ENCODE results near the gene SNX21. TPM values are rescaled to one million over a fixed set of nuclear protein-coding genes. Genes with fewer than 3 reads are reported as not detected.

Gene SNX21
- total RNA-seq, 1 donor from 2014 or later, result 0.49 TPM

GRCh38 chr20:45798935-45799642, 34.5 kb upstream of the SNX21 start:
- ChIA-PET POLR2A (interaction anchor here (0.7 to 1.2 kb wide), 4 partner anchors 8 to 186 kb away, joined by 4 to 7 read pairs (median 5); partner anchors contain the start of genes DNTTIP1 and WFDC3), CTCF (interaction anchor here (0.8 to 2.2 kb wide), 18 partner anchors 10 to 480 kb away, joined by 3 to 26 read pairs (median 4); partner anchors contain the start of genes CTSA and NEURL2)
- Mint-ChIP-seq H3K36me3 (ENCODE audit: low read depth) (peaks cover 69% of the 10 kb centered on the region), H3K4me3 (no peak overlapping the region), H3K4me1 (peaks cover 9% of the 10 kb centered on the region), H3K9me3 (no peaks in the 10 kb centered on the region), H3K27ac (no peak overlapping the region), H3K27me3 (no peaks in the 10 kb centered on the region)
- intact Hi-C loops (cut with micrococcal nuclease), result loop anchor here (1.0 to 10.0 kb wide), 3 partner anchors 136 to 566 kb away; no protein-coding TSS in a partner anchor
- ATAC-seq (ENCODE audit: low read depth), result peak; percentile 95
- TF ChIP-seq, protein P1, sequence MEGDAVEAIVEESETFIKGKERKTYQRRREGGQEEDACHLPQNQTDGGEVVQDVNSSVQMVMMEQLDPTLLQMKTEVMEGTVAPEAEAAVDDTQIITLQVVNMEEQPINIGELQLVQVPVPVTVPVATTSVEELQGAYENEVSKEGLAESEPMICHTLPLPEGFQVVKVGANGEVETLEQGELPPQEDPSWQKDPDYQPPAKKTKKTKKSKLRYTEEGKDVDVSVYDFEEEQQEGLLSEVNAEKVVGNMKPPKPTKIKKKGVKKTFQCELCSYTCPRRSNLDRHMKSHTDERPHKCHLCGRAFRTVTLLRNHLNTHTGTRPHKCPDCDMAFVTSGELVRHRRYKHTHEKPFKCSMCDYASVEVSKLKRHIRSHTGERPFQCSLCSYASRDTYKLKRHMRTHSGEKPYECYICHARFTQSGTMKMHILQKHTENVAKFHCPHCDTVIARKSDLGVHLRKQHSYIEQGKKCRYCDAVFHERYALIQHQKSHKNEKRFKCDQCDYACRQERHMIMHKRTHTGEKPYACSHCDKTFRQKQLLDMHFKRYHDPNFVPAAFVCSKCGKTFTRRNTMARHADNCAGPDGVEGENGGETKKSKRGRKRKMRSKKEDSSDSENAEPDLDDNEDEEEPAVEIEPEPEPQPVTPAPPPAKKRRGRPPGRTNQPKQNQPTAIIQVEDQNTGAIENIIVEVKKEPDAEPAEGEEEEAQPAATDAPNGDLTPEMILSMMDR (IDR thresholded peaks at IDR 0.05), result no peak
- DNase-seq, result peak; percentile 25

- H3K9me3 Mint-ChIP-seq, result no peaks in the 10 kb centered on the region
- intact Hi-C loops (cut with micrococcal nuclease), result no loop called here
- H3K27me3 Mint-ChIP-seq, result no peaks in the 10 kb centered on the region
- ChIA-PET CTCF (no interaction called here), POLR2A (no interaction called here)
- H3K4me1 Mint-ChIP-seq, result peaks cover 9% of the 10 kb centered on the region
- no peak for ATAC-seq (ENCODE audit: low read depth)
- TF ChIP-seq, protein P1 (IDR thresholded peaks at IDR 0.05), result no peak
- no peak for DNase-seq
- H3K27ac Mint-ChIP-seq, result no peak overlapping the region
- H3K4me3 Mint-ChIP-seq, result no peak overlapping the region
- peaks cover 72% of the 10 kb centered on the region for H3K36me3 Mint-ChIP-seq (ENCODE audit: low read depth)
Observed at GRCh38 chr20:45801851-45802250, 31.7 kb upstream of the SNX21 start.

- ChIA-PET CTCF (no interaction called here), POLR2A (interaction anchor here (0.6 to 0.7 kb wide), 2 partner anchors 9 to 15 kb away, joined by 3 to 4 read pairs; no protein-coding TSS in a partner anchor)
- intact Hi-C loops (cut with micrococcal nuclease), result no loop called here
- peaks cover 48% of the 10 kb centered on the region for H3K36me3 Mint-ChIP-seq (ENCODE audit: low read depth)
- no peak overlapping the region for H3K4me3 Mint-ChIP-seq
- ATAC-seq (ENCODE audit: low read depth), result no peak
- no peaks in the 10 kb centered on the region for H3K27me3 Mint-ChIP-seq
- no peaks in the 10 kb centered on the region for H3K9me3 Mint-ChIP-seq
- H3K4me1 Mint-ChIP-seq, result peaks cover 17% of the 10 kb centered on the region
- H3K27ac Mint-ChIP-seq, result no peak overlapping the region
- TF ChIP-seq, protein P1 (IDR thresholded peaks at IDR 0.05), result no peak
- DNase-seq, result no peak
Observed at GRCh38 chr20:45810191-45810970, 23.2 kb upstream of the SNX21 start.

DNA sequence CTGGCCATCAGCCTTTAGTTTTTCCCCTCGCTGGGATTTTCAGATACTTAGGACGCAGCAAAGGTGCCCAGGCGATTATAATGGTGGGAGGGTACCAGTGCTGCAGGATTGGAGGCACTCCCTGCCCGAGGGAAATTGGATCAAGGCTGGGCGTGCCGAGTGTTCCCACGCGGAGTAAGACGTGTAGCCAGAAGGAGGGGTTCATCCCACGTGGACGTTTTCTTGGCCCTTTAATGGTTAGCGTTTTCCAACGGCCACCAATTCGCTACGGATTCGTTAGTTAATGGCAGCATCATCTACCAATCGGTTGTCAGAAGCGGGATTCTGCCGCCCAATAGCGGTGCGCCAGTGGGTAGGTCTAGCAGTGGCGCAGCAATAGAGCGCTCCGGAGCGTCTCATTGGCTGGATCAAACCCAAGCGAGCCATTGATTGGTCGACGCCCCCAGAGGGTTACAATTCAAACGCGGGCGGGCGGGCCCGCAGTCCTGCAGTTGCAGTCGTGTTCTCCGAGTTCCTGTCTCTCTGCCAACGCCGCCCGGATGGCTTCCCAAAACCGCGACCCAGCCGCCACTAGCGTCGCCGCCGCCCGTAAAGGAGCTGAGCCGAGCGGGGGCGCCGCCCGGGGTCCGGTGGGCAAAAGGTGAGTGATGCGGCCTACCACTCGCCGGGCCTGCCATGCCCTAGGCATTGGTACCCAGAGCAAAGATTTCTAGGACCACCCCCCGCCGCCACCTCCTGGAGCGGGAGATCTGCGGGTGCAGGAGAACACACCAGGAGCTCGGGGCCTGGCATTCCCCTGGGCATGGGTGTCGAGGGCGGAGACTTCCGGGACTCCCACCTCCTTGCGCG, 21.2 kb upstream of the SNX21 start, which contains the start of gene UBE2C:
Gene UBE2C (plus strand): TSS at position 488 of the 849 bp plus-strand sequence. CDS start 52 bp downstream, at position 540.
- POLR2A ChIA-PET, result interaction anchor here (0.7 to 1.6 kb wide), 2 partner anchors 123 to 494 kb away, joined by 3 to 6 read pairs; partner anchors contain the start of gene PCIF1
- peak; percentile 79 for DNase-seq
- Mint-ChIP-seq H3K27ac (peak within 1 kb of the TSS; percentile 59), H3K27me3 (no peaks in the 10 kb centered on the region), H3K36me3 (ENCODE audit: low read depth) (peaks cover 34% of the 10 kb centered on the region), H3K4me3 (peak within 1 kb of the TSS; percentile 84), H3K4me1 (peaks cover 17% of the 10 kb centered on the region), H3K9me3 (no peaks in the 10 kb centered on the region)
- CTCF ChIA-PET, result interaction anchor here (1.0 kb wide), 1 partner anchor 175 kb away, joined by 3 read pairs; no protein-coding TSS in a partner anchor
- intact Hi-C loops (cut with micrococcal nuclease), result loop anchor here (1.0 to 2.0 kb wide), 5 partner anchors 20 to 123 kb away; partner anchors contain the start of genes ACOT8, ZSWIM1 and ZSWIM3
- TF ChIP-seq, protein P1 (IDR thresholded peaks at IDR 0.05), result no peak
- ATAC-seq (ENCODE audit: low read depth), result peak; percentile 100
